ENCODE data around the gene DUSP16.
"Not testable (repeated sequence)": the region's sequence is repeated elsewhere in the genome, so short reads cannot be mapped to it uniquely, and the experiment has no call there.

DUSP16 gene

DNA sequence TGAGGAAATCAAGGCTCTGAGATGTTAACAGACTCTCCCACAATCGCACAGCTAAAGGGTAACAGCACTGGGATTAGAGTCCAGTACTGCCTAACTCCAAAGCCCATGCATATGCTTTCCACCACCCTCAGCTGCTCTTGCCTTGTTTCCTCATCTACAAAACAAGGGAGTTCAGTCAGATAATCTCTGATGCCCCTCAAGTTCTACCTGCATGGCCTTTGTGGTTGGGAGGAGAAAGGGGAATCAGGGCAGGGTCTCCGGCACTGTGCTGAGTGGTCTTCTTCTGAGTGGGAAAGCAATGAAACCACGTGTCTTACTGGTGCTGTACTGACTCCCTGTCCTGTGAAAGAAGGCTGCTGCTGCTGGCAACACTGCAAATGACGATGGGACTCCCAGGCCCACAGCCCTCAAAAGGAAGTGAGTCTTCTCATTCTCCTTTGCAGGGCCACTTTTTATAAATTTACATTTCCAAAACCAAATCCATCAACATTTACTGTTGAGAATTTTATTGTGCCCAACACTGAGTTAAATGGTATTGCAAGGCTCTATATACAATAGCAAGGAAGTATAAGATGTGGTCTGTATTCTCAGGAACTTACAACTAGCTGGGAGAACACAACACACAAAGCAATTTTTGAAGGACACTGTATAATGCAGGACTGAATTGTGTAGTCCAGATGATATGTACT is 19.7 kb upstream of the DUSP16 start:
- Histone ChIP-seq H3K9ac (ENCODE audit: low read length) (no peak overlapping the region), H3K4me3 (ENCODE audit: low read length) (no peak overlapping the region), H3K27me3 (ENCODE audit: control insufficient read depth, insufficient read depth, low read length) (no peaks in the 10 kb centered on the region), H3K9me3 (ENCODE audit: control insufficient read depth, low read length) (no peaks in the 10 kb centered on the region), H3K36me3 (ENCODE audit: control insufficient read depth, insufficient read depth, low read length) (no peaks in the 10 kb centered on the region), H3K4me1 (ENCODE audit: control insufficient read depth, insufficient read depth, low read length) (peaks cover 5% of the 10 kb centered on the region)

- H3K9ac ChIP-seq (ENCODE audit: low read length); H3K36me3 ChIP-seq (ENCODE audit: control insufficient read depth, insufficient read depth, low read length); H3K4me1 ChIP-seq (ENCODE audit: control insufficient read depth, insufficient read depth, low read length); H3K27me3 ChIP-seq (ENCODE audit: control insufficient read depth, insufficient read depth, low read length); H3K4me3 ChIP-seq (ENCODE audit: low read length); H3K9me3 ChIP-seq (ENCODE audit: control insufficient read depth, low read length): not testable (repeated sequence)
These were observed 18.1 kb upstream of the DUSP16 start for GRCh38 chr12:12580716-12581115.

DNA sequence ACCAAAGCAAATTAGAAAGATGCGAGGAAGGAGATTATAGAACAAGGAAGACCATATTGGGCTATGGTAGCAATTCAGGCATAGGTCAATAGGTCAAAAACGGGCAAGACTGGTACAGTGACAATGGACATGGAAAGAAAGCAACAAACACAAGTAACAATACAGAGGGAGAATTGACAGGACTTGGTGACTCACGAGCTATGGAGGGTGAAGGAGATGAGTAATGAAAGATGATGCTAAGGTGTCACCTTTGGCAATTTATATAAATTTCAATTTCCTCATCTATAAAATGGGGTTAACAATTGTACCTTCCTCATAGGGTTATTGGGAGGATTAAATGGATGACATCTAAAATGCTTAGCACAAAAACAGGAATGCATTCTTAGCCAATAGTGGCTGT is 15.1 kb upstream of the DUSP16 start:
- no peaks in the 10 kb centered on the region for H3K4me1 ChIP-seq (ENCODE audit: control insufficient read depth, insufficient read depth, low read length)
- no peaks in the 10 kb centered on the region for H3K9me3 ChIP-seq (ENCODE audit: control insufficient read depth, low read length)
- no peaks in the 10 kb centered on the region for H3K36me3 ChIP-seq (ENCODE audit: control insufficient read depth, insufficient read depth, low read length)
- no peak overlapping the region for H3K9ac ChIP-seq (ENCODE audit: low read length)
- H3K27me3 ChIP-seq (ENCODE audit: control insufficient read depth, insufficient read depth, low read length) = no peaks in the 10 kb centered on the region
- no peak overlapping the region for H3K4me3 ChIP-seq (ENCODE audit: low read length)

DNA sequence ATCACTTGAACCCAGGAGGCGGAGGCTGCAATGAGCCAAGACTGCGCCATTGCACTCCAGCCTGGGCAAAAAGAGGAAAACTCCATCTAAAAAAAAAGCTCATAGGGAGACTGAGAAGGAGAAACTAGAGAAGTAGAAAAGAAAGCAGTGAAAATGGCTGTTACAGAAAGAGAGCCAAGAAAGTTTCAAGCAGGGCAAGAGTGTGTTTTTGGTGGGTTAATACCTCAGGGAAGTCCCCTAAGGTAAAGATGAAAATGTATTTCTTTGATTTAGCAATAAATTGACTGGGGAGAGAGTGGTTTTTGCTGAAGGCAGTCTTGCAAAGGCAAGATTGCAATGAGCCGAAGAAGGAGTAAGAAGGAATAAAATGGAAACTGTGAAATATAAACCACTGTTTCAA is 10.0 kb upstream of the DUSP16 start:
- Histone ChIP-seq H3K4me3 (ENCODE audit: low read length) (no peak overlapping the region), H3K27me3 (ENCODE audit: control insufficient read depth, insufficient read depth, low read length) (no peaks in the 10 kb centered on the region)

GRCh38 chr12:12565971-12566370 is 3.3 kb upstream of the DUSP16 start:
- H3K9me3 ChIP-seq (ENCODE audit: control insufficient read depth, low read length); H3K4me3 ChIP-seq (ENCODE audit: low read length); H3K36me3 ChIP-seq (ENCODE audit: control insufficient read depth, insufficient read depth, low read length); H3K27me3 ChIP-seq (ENCODE audit: control insufficient read depth, insufficient read depth, low read length); H3K9ac ChIP-seq (ENCODE audit: low read length): not testable (repeated sequence)
- H3K4me1 ChIP-seq (ENCODE audit: control insufficient read depth, insufficient read depth, low read length) = peaks cover 16% of the 10 kb centered on the region

More for the DNA sequence above, 10.0 kb upstream of the DUSP16 start:
- Histone ChIP-seq H3K4me1 (ENCODE audit: control insufficient read depth, insufficient read depth, low read length) (no peaks in the 10 kb centered on the region), H3K9me3 (ENCODE audit: control insufficient read depth, low read length) (no peaks in the 10 kb centered on the region), H3K36me3 (ENCODE audit: control insufficient read depth, insufficient read depth, low read length) (no peaks in the 10 kb centered on the region), H3K9ac (ENCODE audit: low read length) (no peak overlapping the region)

- no peaks in the 10 kb centered on the region for H3K9me3 ChIP-seq (ENCODE audit: control insufficient read depth, low read length)
These were observed 2.2 kb upstream of the DUSP16 start for GRCh38 chr12:12564911-12565310.

DNA sequence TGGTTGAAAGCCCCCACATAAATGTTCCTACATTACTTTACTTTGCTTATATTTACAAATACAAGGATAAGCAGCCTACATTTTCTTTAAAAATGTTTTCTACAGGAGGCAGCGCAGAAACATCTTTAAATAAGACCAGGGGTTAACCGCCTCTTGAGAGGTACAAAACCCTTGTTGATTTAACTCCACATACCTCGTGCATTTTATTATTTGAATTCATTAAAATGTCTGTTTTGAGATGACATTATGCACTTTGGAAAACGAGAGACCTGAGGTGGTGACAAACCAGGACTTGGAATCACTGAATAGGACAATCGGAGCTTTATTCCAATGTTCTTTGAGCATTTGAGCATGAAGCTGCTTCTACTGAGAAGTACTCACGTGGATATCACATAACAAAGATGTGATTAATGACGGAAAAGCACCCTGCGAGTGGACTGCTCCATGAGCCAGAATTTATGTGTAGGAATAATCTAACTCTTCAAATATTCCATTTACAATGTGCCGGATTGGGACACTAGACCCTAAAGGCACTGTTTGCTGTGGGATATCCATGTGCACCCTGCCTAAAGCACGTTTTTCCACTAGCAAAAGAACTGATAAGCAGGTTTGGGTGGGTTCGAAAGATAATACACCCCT is 746 bp upstream of the DUSP16 start:
- H3K4me3 ChIP-seq (ENCODE audit: low read length) = no peak overlapping the region
- peaks cover 16% of the 10 kb centered on the region for H3K4me1 ChIP-seq (ENCODE audit: control insufficient read depth, insufficient read depth, low read length)
- H3K36me3 ChIP-seq (ENCODE audit: control insufficient read depth, insufficient read depth, low read length) = no peaks in the 10 kb centered on the region
- H3K27me3 ChIP-seq (ENCODE audit: control insufficient read depth, insufficient read depth, low read length) = no peaks in the 10 kb centered on the region
- H3K9ac ChIP-seq (ENCODE audit: low read length) = peak overlapping the region; percentile 93
- no peaks in the 10 kb centered on the region for H3K9me3 ChIP-seq (ENCODE audit: control insufficient read depth, low read length)

More at GRCh38 chr12:12564911-12565310, 2.2 kb upstream of the DUSP16 start:
- Histone ChIP-seq H3K27me3 (ENCODE audit: control insufficient read depth, insufficient read depth, low read length) (no peaks in the 10 kb centered on the region), H3K36me3 (ENCODE audit: control insufficient read depth, insufficient read depth, low read length) (no peaks in the 10 kb centered on the region), H3K4me1 (ENCODE audit: control insufficient read depth, insufficient read depth, low read length) (peaks cover 16% of the 10 kb centered on the region), H3K4me3 (ENCODE audit: low read length) (no peak overlapping the region), H3K9ac (ENCODE audit: low read length) (no peak overlapping the region)

DNA sequence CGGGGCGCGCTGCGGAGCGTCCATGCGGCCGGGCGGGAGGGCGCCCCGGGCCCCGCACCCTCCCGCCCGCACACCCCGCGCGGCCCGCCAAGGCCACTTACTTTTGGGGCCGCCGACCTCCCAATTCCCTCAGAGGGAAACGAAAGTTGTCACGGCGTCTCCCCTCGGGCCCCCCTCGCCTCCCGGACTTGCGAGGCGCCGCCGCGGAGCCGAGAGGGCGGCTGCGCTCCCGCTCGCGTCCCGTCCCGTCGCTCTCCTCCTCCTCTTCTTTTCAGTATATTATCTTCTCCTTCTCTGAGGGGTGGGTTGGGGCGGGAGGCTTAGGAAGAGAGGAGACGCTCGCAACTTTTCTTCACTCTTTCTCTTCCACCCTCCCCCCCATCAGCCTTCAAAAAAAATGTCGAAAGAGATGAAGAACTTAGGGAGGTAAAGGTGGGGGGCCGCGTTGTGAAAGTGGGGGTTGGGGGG is 613 bp downstream of the DUSP16 start:
- H3K9me3 ChIP-seq (ENCODE audit: control insufficient read depth, low read length) = no peaks in the 10 kb centered on the region
- H3K36me3 ChIP-seq (ENCODE audit: control insufficient read depth, insufficient read depth, low read length) = no peaks in the 10 kb centered on the region
- H3K27me3 ChIP-seq (ENCODE audit: control insufficient read depth, insufficient read depth, low read length) = no peaks in the 10 kb centered on the region

DNA sequence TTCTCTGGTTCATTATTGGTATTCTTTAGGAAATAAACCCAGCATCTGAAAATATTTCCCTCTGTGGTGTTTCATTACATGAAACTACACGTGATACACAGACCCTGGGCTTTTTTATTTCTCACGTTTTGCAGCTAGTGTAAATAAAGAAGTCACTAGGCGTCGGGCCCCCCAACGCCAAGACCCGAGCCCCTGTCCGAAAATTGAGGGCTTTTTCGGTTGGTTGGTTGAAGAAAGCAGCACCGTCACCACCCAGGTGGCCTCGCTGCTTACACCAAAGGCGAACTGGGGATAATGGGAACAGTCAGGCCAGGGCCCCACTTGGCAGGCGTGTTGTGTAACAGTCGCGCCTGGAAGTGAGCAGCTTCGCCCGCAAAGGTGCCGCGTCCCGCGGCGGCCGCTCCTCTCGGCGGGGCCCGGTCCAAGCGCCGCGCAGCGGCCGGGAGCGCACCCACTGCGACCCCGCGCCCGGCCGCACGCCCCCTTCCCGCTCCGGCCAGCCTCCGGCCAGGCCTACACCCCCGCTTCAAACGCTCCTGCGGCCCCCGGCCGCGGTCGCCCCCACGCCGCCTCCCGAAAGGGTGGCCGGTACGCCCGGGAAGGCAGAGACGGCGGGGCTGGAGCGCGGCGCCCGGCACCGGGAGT is 1.2 kb downstream of the DUSP16 start:
- Histone ChIP-seq H3K9me3 (ENCODE audit: control insufficient read depth, low read length) (no peaks in the 10 kb centered on the region), H3K27me3 (ENCODE audit: control insufficient read depth, insufficient read depth, low read length) (no peaks in the 10 kb centered on the region), H3K4me1 (ENCODE audit: control insufficient read depth, insufficient read depth, low read length) (peaks cover 16% of the 10 kb centered on the region), H3K9ac (ENCODE audit: low read length) (peak overlapping the region; percentile 99), H3K36me3 (ENCODE audit: control insufficient read depth, insufficient read depth, low read length) (no peaks in the 10 kb centered on the region), H3K4me3 (ENCODE audit: low read length) (peak overlapping the region; percentile 73)

More for the DNA sequence above, 613 bp downstream of the DUSP16 start:
- Histone ChIP-seq H3K4me1 (ENCODE audit: control insufficient read depth, insufficient read depth, low read length) (peaks cover 16% of the 10 kb centered on the region), H3K9ac (ENCODE audit: low read length) (peak overlapping the region; percentile 99), H3K4me3 (ENCODE audit: low read length) (peak overlapping the region; percentile 10)

- no peaks in the 10 kb centered on the region for H3K27me3 ChIP-seq (ENCODE audit: control insufficient read depth, insufficient read depth, low read length)
- H3K9ac ChIP-seq (ENCODE audit: low read length) = peak overlapping the region; percentile 99
- peak overlapping the region; percentile 73 for H3K4me3 ChIP-seq (ENCODE audit: low read length)
- H3K36me3 ChIP-seq (ENCODE audit: control insufficient read depth, insufficient read depth, low read length) = no peaks in the 10 kb centered on the region
- peaks cover 16% of the 10 kb centered on the region for H3K4me1 ChIP-seq (ENCODE audit: control insufficient read depth, insufficient read depth, low read length)
- H3K9me3 ChIP-seq (ENCODE audit: control insufficient read depth, low read length) = no peaks in the 10 kb centered on the region
These were observed 1.9 kb downstream of the DUSP16 start for GRCh38 chr12:12560587-12561370.

DNA sequence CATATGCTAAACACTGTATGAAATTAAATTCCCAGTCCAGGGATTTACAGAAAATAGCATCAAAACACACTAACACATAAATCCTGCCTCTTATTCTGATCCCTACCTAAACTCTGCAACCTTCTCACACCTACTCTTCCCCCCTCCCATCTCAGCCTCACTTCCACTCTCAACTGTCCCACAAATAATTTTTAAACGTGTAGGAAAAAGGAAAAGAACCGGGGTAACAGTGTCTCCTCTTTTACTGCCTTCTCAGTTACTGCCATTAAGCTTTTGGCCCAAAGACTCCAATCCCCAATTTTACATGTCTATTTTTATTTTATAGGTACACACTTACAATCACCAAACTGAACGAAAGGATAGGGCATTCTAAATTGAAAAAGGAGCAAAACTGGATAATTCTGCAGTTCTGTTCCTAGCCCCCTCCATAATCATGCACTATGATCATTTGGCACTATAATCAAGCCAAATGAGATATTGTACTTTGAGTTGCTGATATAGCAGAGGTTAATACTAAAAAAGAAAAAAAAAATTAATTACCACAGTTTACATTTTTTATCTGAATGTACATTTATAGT is 2.9 kb downstream of the DUSP16 start:
- Histone ChIP-seq H3K4me1 (ENCODE audit: control insufficient read depth, insufficient read depth, low read length) (peaks cover 16% of the 10 kb centered on the region), H3K9me3 (ENCODE audit: control insufficient read depth, low read length) (no peaks in the 10 kb centered on the region), H3K36me3 (ENCODE audit: control insufficient read depth, insufficient read depth, low read length) (no peaks in the 10 kb centered on the region), H3K4me3 (ENCODE audit: low read length) (no peak overlapping the region), H3K27me3 (ENCODE audit: control insufficient read depth, insufficient read depth, low read length) (no peaks in the 10 kb centered on the region), H3K9ac (ENCODE audit: low read length) (peak overlapping the region; percentile 99)

Measured in mucosa of stomach (tissue), 1 donor.